Neutrophil (primary cell): ENCODE data around the gene LRRC8C.

Experiments used
- H3K27ac ChIP-seq: fragments of 200-600 bp; sonication (generic); 2 replicates; pipeline ENCODE4 v1.5.1; 2016; ENCODE audit warnings: mild to moderate bottlenecking, moderate library complexity
- H3K27me3 ChIP-seq: fragments of 200-600 bp; sonication (generic); 2 replicates; pipeline ENCODE4 v1.6.0; 2016; ENCODE audit warnings: mild to moderate bottlenecking
- H3K36me3 ChIP-seq: fragments of 200-600 bp; sonication (generic); 2 replicates; pipeline ENCODE4 v1.5.1; 2017
- H3K4me1 ChIP-seq, 2 experiments: fragments of 200-600 bp in 1 of 2; sonication (generic) in 1 of 2; 1 replicate in 1 of 2; 2 replicates in 1 of 2; pipeline versions ENCODE4 v1.5.1 to v1.6.1; 2013 to 2016; ENCODE audit warnings: low read depth in 1 of 2, low read length in 1 of 2, mild to moderate bottlenecking in 1 of 2, moderate library complexity in 1 of 2; ENCODE audit not compliant: control insufficient read depth in 1 of 2, insufficient read depth in 1 of 2
- H3K4me3 ChIP-seq, 2 experiments: fragments of 200-600 bp in 1 of 2; sonication (generic) in 1 of 2; 1 replicate in 1 of 2; 2 replicates in 1 of 2; pipeline ENCODE4 v1.5.1; 2013 to 2016; ENCODE audit warnings: low read depth in 1 of 2, low read length in 1 of 2, mild to moderate bottlenecking in 1 of 2, moderate library complexity in 1 of 2
- H3K9me3 ChIP-seq: fragments of 200-600 bp; sonication (generic); 2 replicates; pipeline ENCODE4 v1.5.1; 2016
- TF ChIP-seq, protein P1 (sequence below): fragments of 200-600 bp; sonication (generic); IDR thresholded peaks from 2 replicates; pipeline ENCODE4 v1.5.1; 2016; ENCODE audit warnings: antibody characterized with exemption

The LRRC8C gene

DNA sequence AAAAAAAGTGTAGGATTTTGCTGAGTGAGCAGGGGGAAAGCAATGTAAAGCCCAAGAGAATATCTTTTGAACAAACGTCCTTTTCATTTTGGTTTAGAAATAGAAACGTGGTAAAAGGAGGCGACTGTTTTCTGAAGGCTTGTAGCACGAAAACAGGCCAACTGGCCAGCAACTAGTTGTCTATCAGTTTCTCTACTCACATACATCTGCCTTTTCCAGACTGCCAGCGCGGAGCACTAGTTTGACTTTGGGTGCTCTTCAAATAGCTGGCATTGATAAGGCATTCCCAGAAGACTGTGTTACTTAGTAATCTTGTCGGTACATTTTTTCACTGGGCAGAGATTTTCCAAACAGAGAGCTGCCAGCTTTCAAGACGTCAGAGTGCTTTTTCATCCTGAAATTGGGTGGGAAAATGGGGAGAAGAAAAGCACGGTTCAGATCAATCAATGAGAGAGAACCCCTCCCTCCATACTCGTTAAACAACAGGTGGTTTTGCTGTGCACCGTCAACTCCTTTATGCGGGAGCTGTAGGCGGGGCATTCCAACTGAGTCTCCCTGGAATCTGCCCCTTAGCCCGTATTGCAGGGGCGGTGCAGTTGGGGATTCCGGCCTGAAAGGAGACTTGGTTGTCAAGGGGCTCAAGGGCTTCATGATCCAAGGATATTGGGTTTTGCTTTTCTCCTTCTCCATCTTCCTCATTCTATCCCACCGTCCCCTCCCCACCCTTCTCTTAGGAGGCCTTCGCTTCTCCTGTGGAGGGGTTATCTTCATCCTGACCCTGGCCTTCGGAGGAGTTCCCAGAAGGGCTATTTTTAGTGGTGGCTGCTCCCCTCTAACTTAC, 884 bp upstream of the LRRC8C start:
- peak overlapping the region; percentile 28 for H3K27ac ChIP-seq
- no peaks in the 10 kb centered on the region for H3K9me3 ChIP-seq
- H3K4me3 ChIP-seq: peak overlapping the region; percentile 67 to 87
- TF ChIP-seq, protein P1, sequence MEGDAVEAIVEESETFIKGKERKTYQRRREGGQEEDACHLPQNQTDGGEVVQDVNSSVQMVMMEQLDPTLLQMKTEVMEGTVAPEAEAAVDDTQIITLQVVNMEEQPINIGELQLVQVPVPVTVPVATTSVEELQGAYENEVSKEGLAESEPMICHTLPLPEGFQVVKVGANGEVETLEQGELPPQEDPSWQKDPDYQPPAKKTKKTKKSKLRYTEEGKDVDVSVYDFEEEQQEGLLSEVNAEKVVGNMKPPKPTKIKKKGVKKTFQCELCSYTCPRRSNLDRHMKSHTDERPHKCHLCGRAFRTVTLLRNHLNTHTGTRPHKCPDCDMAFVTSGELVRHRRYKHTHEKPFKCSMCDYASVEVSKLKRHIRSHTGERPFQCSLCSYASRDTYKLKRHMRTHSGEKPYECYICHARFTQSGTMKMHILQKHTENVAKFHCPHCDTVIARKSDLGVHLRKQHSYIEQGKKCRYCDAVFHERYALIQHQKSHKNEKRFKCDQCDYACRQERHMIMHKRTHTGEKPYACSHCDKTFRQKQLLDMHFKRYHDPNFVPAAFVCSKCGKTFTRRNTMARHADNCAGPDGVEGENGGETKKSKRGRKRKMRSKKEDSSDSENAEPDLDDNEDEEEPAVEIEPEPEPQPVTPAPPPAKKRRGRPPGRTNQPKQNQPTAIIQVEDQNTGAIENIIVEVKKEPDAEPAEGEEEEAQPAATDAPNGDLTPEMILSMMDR: no peak
- no peaks in the 10 kb centered on the region for H3K36me3 ChIP-seq
- peaks cover 30% of the 10 kb centered on the region for H3K27me3 ChIP-seq
- H3K4me1 ChIP-seq: peaks cover 8 to 15% of the 10 kb centered on the region in 2 experiments

DNA sequence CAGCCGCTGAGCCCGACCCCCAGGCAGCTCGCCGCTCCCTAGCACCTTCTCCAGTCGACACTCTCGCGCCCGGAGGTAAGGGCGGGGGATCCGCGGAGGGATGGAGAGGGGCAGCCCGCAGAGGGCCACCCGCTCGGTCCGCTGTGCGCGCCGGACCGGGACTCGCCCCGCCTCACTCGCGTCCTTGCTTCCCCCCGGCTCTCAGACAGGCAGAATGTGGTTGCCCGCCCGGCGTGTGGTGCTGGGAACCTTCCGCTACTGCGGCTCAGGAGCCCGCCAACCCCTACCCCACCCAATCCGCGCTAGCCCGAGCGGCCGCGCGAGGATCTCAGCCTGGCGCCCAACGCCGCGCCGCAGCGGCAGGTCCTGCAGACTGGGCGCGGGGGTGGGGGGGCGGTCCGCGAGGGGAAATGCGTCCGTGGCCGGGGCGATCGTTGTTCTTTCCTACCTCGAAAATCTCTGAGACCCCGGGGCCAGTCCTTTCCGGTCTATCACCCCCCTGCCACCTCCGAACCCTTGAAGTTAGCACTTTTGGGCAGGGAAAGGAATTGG, 404 bp downstream of the LRRC8C start:
- Histone ChIP-seq H3K36me3 (no peaks in the 10 kb centered on the region), H3K4me3 (peak overlapping the region; percentile 67 to 87), H3K9me3 (no peaks in the 10 kb centered on the region), H3K27me3 (peaks cover 30% of the 10 kb centered on the region), H3K4me1 (peaks cover 8 to 15% of the 10 kb centered on the region in 2 experiments), H3K27ac (peak overlapping the region; percentile 37)
- TF ChIP-seq, protein P1: no peak

DNA sequence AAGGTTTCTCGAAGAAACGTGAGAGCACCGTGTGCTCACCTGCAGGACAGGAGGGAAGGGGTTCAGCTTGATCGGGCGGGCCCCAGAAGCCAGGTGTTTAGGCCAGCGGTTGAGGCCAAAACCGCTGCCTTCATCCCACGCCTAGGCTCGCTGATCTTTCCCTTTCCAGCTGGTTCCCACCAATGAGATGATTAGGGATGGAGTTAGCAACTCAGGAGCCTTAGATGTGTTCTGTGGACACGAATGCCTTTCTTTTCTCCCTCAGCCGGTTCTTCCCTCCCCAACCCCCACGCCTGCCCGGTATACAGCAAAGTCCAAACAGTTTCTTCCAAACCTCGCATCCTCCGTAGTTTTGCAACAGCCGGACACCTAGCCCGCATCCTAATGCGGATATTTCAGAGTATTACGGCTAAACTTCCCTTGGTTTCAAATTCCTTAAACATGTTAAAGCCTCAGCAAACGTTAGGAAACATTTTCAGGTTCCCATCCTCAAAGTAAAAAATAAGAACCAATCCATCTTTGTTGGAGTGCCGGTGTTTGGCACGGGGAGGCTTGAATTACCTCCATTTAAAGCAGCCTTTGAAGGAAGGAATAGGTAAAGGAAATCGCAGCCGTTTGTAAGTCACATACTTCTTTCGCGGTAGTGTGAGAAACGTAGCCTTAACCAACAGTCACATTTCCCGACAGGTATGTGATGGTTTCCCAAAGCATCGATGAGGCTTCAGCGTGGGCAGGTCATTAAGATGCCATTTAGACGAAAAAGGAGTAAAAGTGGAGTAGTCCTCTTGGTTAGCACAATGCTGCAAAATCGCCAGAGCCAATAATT, 1.1 kb downstream of the LRRC8C start:
- Histone ChIP-seq H3K36me3 (no peaks in the 10 kb centered on the region), H3K27ac (no peak overlapping the region), H3K9me3 (no peaks in the 10 kb centered on the region), H3K27me3 (peaks cover 30% of the 10 kb centered on the region), H3K4me1 (peaks cover 8 to 15% of the 10 kb centered on the region in 2 experiments), H3K4me3 (peak overlapping the region; percentile 67 to 87)
- TF ChIP-seq, protein P1: no peak

DNA sequence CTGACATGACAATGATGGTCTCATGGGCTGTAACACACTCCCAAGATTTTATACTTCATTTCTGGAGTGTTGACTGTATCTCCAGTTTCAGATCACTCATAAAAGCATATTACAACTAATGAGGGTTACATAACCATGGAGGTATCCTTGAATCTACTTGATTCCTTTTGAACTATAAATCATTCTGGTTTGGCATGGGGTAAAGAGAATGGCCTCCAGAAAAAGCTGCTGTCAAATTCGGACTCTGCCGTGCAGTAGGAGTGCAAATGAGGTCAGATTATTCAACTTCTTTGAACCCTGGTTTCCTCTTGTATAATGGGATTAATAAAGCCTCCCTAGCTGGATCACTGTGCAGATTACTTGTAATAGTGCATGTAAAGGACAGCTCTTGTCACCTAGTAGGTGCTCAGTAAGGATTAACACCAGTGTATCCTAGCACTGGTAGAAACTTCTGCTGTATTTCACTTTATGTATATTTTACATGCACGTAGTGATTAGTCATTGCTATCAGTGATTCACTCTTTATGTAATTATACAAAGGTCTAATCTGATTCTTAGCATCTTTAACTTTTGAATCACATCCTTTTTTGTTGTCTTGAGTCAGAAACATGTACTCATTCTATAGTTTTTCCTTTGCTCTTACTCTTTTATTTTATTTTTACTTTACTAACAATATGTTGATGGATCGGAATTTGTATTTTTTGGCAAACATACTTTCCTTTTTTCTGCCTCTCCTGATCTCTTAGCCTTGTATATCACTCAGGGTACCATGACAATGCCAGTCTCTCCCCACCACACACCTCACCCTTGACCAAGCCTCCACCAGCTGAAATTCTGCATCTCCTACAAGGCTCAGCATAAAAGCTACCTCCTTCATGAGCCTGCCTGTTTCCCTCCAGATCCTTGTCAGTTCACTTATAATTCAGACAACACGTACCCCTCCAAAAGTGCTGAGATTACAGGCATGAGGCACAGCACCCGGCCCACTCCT, 3.2 kb downstream of the LRRC8C start:
- Histone ChIP-seq H3K36me3 (no peaks in the 10 kb centered on the region), H3K9me3 (no peaks in the 10 kb centered on the region), H3K4me1 (peaks cover 8 to 15% of the 10 kb centered on the region in 2 experiments), H3K4me3 (no peak overlapping the region), H3K27me3 (peaks cover 30% of the 10 kb centered on the region), H3K27ac (no peak overlapping the region)
- TF ChIP-seq, protein P1: no peak
